Liver (tissue), 9 donors: ENCODE results near the gene MUC15. TPM values are rescaled to one million over a fixed set of nuclear protein-coding genes. Genes with fewer than 3 reads are reported as not detected.

ENCODE experiments used
- DNase-seq: peaks from one replicate; pipeline ENCODE4 v3.0.0-alpha.2; 2017; ENCODE audit warnings: low spot score
- H3K27ac ChIP-seq, 2 donors: one replicate each; pipeline ENCODE4 v1.7.0; 2013; ENCODE audit warnings: inconsistent platforms in 2 of 2, low read length in 2 of 2, control low read depth in 1 of 2, low read depth in 1 of 2, mild to moderate bottlenecking in 1 of 2
- H3K27me3 ChIP-seq, 4 donors: one replicate each; pipeline versions ENCODE4 v1.6.1 to v1.7.0; 2013; ENCODE audit warnings: low read length in 3 of 4, inconsistent platforms in 1 of 4, mild to moderate bottlenecking in 1 of 4, moderate library complexity in 1 of 4; ENCODE audit not compliant: control insufficient read depth in 4 of 4, insufficient read depth in 4 of 4
- H3K36me3 ChIP-seq, 4 donors: one replicate each; pipeline versions ENCODE4 v1.6.1 to v1.7.0; 2013; ENCODE audit warnings: low read length in 3 of 4, mild to moderate bottlenecking in 3 of 4, low read depth in 1 of 4, moderate library complexity in 1 of 4; ENCODE audit not compliant: control insufficient read depth in 4 of 4, insufficient read depth in 3 of 4
- H3K4me1 ChIP-seq, 4 donors: one replicate each; pipeline versions ENCODE4 v1.6.1 to v1.7.0; 2013; ENCODE audit warnings: low read length in 3 of 4, mild to moderate bottlenecking in 3 of 4, moderate library complexity in 1 of 4; ENCODE audit not compliant: control insufficient read depth in 4 of 4, insufficient read depth in 4 of 4
- H3K4me3 ChIP-seq, 3 donors: one replicate each; pipeline versions ENCODE4 v1.6.1 to v1.7.0; 2013; ENCODE audit warnings: low read length in 3 of 3, control low read depth in 1 of 3, low read depth in 1 of 3, mild to moderate bottlenecking in 1 of 3
- H3K9ac ChIP-seq, 2 donors: one replicate each; pipeline ENCODE4 v1.7.0; 2013; ENCODE audit warnings: low read length in 2 of 2, mild to moderate bottlenecking in 2 of 2, moderate library complexity in 2 of 2, control low read depth in 1 of 2, low read depth in 1 of 2
- H3K9me3 ChIP-seq, 4 donors: one replicate each; pipeline versions ENCODE4 v1.6.1 to v1.7.0; 2013; ENCODE audit warnings: low read length in 3 of 4; ENCODE audit not compliant: control insufficient read depth in 4 of 4
- CTCF ChIP-seq: fragments of 150-350 bp; IDR thresholded peaks from 2 replicates; pipeline ENCODE4 v1.5.1; 2017; ENCODE audit warnings: improper control_type of control experiment, low read depth, low read length; ENCODE audit not compliant: missing input control
- FOXA1 ChIP-seq: IDR thresholded peaks from 2 replicates; pipeline ENCODE4 v1.6.1; 2016; ENCODE audit warnings: antibody characterized with exemption
- FOXA2 ChIP-seq: IDR thresholded peaks from 2 replicates; pipeline ENCODE4 v1.6.1; 2016; ENCODE audit warnings: antibody characterized with exemption
- GABPA ChIP-seq, 2 donors: IDR thresholded peaks in 1 of 2; conservative IDR thresholded peaks in 1 of 2; 2 replicates each; pipeline ENCODE4 v1.6.1; 2016; ENCODE audit warnings: antibody characterized with exemption in 2 of 2, mild to moderate bottlenecking in 1 of 2, moderate library complexity in 1 of 2
- HNF4G ChIP-seq: IDR thresholded peaks from 2 replicates; pipeline ENCODE4 v1.6.1; 2016; ENCODE audit warnings: antibody characterized with exemption
- JUND ChIP-seq, 2 donors: IDR thresholded peaks; 2 replicates each; pipeline ENCODE4 v1.6.1; 2016; ENCODE audit warnings: antibody characterized with exemption in 2 of 2
- NR2F2 ChIP-seq: IDR thresholded peaks from 2 replicates; pipeline ENCODE4 v1.6.1; 2016; ENCODE audit warnings: antibody characterized with exemption
- RAD21 ChIP-seq, 2 donors: IDR thresholded peaks; 2 replicates each; pipeline ENCODE4 v1.6.1; 2016; ENCODE audit warnings: antibody characterized with exemption in 2 of 2, mild to moderate bottlenecking in 2 of 2
- RXRA ChIP-seq, 2 donors: IDR thresholded peaks; 2 replicates each; pipeline ENCODE4 v1.6.1; 2017 to 2018; ENCODE audit warnings: antibody characterized with exemption in 2 of 2, mild to moderate bottlenecking in 1 of 2
- SP1 ChIP-seq: IDR thresholded peaks from 2 replicates; pipeline ENCODE4 v1.6.1; 2018; ENCODE audit warnings: antibody characterized with exemption, mild to moderate bottlenecking
- TAF1 ChIP-seq: conservative IDR thresholded peaks from 2 replicates; pipeline ENCODE4 v1.6.1; 2016; ENCODE audit warnings: antibody characterized with exemption, mild to moderate bottlenecking
- YY1 ChIP-seq: IDR thresholded peaks from 2 replicates; pipeline ENCODE4 v1.6.1; 2016; ENCODE audit warnings: antibody characterized with exemption, mild to moderate bottlenecking
- ZBTB33 ChIP-seq: IDR thresholded peaks from 2 replicates; pipeline ENCODE4 v1.6.1; 2016; ENCODE audit warnings: antibody characterized with exemption
- WGBS: extraction: QIAGEN DNeasy Blood & Tissue Kit; methylation state at CpG from one replicate; pipeline ENCODE4 v1.1.7; 2013; 5-methylcytosine and 5-hydroxymethylcytosine counted together
- polyA plus RNA-seq, 2 donors: library from polyadenylated mRNA; stranded (reverse) in 1 of 2; unstranded in 1 of 2; fragments of 200-250 nt in 1 of 2; fragments of >200 nt in 1 of 2; fragmentation: Nextera tagmentation in 1 of 2; extraction: Ambion mirVana in 1 of 2; gene quantifications; one replicate each; pipeline versions ENCODE4 v1.2.1 to v1.2.3, GENCODE V29; 2013 to 2015
- total RNA-seq, 2 donors: library from RNA; depleted of rRNA; stranded (reverse); fragments of >200 nt; gene quantifications; one replicate each; pipeline ENCODE4 v1.2.3, GENCODE V29; 2014
- TF ChIP-seq, protein P1 (sequence below): IDR thresholded peaks from 2 replicates; pipeline ENCODE4 v1.6.1; 2016; ENCODE audit warnings: antibody characterized with exemption, mild to moderate bottlenecking
- donor health status: healthy.
- donor health status: healthy.
- donor health status: healthy.
- donor health status: healthy.
- donor health status: healthy.

The MUC15 gene
- total and polyA plus RNA-seq, 4 donors: not detected

GRCh38 chr11:26549176-26549575, 22.9 kb downstream of the MUC15 start (continued):
- TF ChIP-seq YY1 (no peak), SP1 (no peak), CTCF (no peak)

DNA sequence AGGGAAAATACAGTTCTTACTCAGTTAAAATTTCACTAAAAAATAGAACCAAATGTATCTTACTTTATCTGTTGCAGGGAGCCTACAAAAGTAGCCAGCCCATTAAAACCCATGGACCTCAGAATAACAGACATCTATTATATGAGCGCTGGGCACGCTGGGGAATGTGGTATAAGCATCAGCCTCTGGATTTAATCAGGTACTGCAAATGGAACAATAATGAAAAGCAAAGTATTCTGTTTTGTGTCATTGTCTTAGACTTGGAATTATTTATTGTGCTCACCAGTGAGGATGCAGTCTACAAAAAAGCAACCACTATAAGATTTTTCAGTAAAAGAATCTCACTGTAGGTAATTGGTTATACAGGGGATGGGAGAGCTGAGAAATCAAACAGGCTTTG, 30.2 kb downstream of the MUC15 start:
- Histone ChIP-seq H3K36me3 (no peaks in the 10 kb centered on the region), H3K9ac (no peak overlapping the region), H3K9me3 (no peaks in the 10 kb centered on the region), H3K4me1 (no peaks in the 10 kb centered on the region), H3K27ac (no peak overlapping the region), H3K27me3 (no peaks in the 10 kb centered on the region), H3K4me3 (no peak overlapping the region)
- TF ChIP-seq FOXA2: no peak
- TF ChIP-seq NR2F2: no peak
- TF ChIP-seq FOXA1: no peak
- no peak for DNase-seq
- WGBS: 87% methylated on average over 2 of the region's 2 CpGs

- DNase-seq: no peak
- H3K4me1 ChIP-seq: no peaks in the 10 kb centered on the region
- no peaks in the 10 kb centered on the region for H3K36me3 ChIP-seq
- H3K27ac ChIP-seq: no peak overlapping the region
- H3K9ac ChIP-seq: no peak overlapping the region
- TF ChIP-seq RAD21 (IDR thresholded peaks at IDR 0.05) (no peak), YY1 (no peak)
- no peak overlapping the region for H3K4me3 ChIP-seq
- no peaks in the 10 kb centered on the region for H3K9me3 ChIP-seq
- WGBS: 82% methylated on average over 3 of the region's 3 CpGs
- H3K27me3 ChIP-seq: no peaks in the 10 kb centered on the region
Measured at GRCh38 chr11:26539517-26539916, 32.5 kb downstream of the MUC15 start.

GRCh38 chr11:26537341-26537740, 34.7 kb downstream of the MUC15 start:
- DNase-seq: no peak
- no peaks in the 10 kb centered on the region for H3K4me1 ChIP-seq
- H3K27me3 ChIP-seq: no peaks in the 10 kb centered on the region
- whole genome bisulfite sequencing: 88% methylated on average over 4 of the region's 4 CpGs
- H3K9me3 ChIP-seq: no peaks in the 10 kb centered on the region
- H3K4me3 ChIP-seq: no peak overlapping the region
- H3K27ac ChIP-seq: no peak overlapping the region
- H3K36me3 ChIP-seq: no peaks in the 10 kb centered on the region
- TF ChIP-seq HNF4G (no peak), RXRA (IDR thresholded peaks at IDR 0.05) (no peak)
- no peak overlapping the region for H3K9ac ChIP-seq

DNA sequence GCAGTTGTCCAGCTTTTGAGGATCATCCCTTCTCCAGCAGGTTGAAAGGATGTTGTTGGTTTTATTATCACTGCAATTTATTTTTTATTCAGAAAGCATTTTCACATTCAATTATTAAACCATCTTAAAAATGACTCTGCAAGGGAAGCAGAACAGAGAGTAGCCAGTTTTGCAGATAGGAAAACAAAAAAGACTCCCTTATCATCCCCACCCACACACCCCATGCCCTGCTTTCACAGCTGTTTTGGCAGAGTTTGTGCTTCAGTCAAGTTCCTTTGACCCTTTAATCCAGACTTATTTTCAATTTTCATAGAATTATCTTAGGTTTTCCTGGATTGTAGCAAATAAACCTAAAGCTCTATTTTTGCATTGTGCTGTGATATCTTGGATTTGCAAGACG, 44.4 kb downstream of the MUC15 start:
- Histone ChIP-seq H3K9me3 (no peaks in the 10 kb centered on the region), H3K27me3 (no peaks in the 10 kb centered on the region), H3K27ac (no peak overlapping the region), H3K4me3 (no peak overlapping the region), H3K9ac (no peak overlapping the region), H3K4me1 (no peaks in the 10 kb centered on the region), H3K36me3 (no peaks in the 10 kb centered on the region)
- WGBS: 39% methylated on average over 1 of the region's 1 CpG
- no peak for DNase-seq
- TF ChIP-seq ZBTB33 (no peak), TAF1 (no peak), GABPA (IDR thresholded peaks at IDR 0.05 in 1 of 2, conservative IDR thresholded peaks at IDR 0.05 in 1 of 2) (no peak), JUND (IDR thresholded peaks at IDR 0.05) (no peak), NR2F2 (no peak), FOXA2 (no peak)
- TF ChIP-seq, protein P1, sequence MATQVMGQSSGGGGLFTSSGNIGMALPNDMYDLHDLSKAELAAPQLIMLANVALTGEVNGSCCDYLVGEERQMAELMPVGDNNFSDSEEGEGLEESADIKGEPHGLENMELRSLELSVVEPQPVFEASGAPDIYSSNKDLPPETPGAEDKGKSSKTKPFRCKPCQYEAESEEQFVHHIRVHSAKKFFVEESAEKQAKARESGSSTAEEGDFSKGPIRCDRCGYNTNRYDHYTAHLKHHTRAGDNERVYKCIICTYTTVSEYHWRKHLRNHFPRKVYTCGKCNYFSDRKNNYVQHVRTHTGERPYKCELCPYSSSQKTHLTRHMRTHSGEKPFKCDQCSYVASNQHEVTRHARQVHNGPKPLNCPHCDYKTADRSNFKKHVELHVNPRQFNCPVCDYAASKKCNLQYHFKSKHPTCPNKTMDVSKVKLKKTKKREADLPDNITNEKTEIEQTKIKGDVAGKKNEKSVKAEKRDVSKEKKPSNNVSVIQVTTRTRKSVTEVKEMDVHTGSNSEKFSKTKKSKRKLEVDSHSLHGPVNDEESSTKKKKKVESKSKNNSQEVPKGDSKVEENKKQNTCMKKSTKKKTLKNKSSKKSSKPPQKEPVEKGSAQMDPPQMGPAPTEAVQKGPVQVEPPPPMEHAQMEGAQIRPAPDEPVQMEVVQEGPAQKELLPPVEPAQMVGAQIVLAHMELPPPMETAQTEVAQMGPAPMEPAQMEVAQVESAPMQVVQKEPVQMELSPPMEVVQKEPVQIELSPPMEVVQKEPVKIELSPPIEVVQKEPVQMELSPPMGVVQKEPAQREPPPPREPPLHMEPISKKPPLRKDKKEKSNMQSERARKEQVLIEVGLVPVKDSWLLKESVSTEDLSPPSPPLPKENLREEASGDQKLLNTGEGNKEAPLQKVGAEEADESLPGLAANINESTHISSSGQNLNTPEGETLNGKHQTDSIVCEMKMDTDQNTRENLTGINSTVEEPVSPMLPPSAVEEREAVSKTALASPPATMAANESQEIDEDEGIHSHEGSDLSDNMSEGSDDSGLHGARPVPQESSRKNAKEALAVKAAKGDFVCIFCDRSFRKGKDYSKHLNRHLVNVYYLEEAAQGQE: no peak
